GM18951 (cell line): ENCODE data around the gene CTDSP2.

ENCODE experiments used
- POLR2A ChIP-seq: IDR thresholded peaks from 4 replicates; pipeline ENCODE4 v1.6.1; 2011; ENCODE audit warnings: mild to moderate bottlenecking; ENCODE audit not compliant: insufficient read length, insufficient read depth; ENCODE audit errors: extremely low read depth
- in situ Hi-C: fragments of 300-500 bp; cut with MboI; formaldehyde crosslinking; loops from one replicate; pipeline ENCODE4 v1.12.0; 2022; ENCODE audit warnings: low sequenced_read_pairs, mixed read lengths, inconsistent platforms; ENCODE audit not compliant: unreplicated experiment

The CTDSP2 gene

DNA sequence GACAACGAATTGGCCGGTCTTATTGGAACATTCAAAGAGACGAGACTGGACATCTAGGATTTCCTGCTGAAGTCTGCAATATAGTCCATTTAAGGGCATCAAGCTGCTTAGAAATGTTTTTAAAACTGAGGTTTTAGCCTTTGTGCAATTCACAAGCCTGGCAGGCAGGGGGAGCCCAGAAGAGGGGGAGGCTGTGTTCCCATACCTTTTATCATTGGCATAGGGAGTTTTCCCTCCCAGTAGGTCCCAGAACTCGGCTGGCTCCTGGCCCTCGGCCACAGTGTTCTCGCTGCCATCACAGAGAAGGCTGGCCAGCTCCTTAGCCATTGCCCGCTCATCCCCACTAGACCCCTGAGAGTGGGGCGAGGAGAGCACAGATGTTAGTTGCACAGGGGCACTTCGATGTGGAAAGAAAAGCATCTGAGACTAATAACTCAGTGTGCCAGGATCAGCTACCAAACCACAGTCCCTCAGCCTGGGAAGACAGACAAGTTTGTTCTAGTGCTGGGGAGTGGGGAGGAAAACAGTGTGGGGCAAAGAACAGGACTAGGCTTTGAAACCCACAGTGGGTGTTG is 43.1 kb downstream of the CTDSP2 start:
- in situ Hi-C loops = no loop called here
- TF ChIP-seq POLR2A = no peak

DNA sequence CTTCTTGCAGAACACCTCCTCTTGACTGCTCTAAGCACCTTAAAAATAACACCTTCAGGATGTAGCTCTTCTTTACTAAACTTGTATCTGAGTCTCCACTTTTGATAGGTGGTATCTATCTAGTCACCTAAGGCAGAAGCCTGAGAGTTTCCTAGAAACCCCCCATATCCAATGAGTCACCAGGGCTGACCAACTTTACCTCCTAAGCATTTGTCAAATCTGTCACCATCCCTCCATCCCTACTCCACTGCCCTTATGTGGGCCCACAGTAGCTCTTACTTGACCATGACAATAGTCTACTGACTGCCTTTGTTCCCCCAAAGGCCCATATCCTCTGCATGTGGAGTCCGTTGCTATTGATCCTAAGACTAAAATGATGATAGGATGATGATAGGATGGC is 43.9 kb downstream of the CTDSP2 start:
- no peak for TF ChIP-seq POLR2A
- in situ Hi-C loops = no loop called here

DNA sequence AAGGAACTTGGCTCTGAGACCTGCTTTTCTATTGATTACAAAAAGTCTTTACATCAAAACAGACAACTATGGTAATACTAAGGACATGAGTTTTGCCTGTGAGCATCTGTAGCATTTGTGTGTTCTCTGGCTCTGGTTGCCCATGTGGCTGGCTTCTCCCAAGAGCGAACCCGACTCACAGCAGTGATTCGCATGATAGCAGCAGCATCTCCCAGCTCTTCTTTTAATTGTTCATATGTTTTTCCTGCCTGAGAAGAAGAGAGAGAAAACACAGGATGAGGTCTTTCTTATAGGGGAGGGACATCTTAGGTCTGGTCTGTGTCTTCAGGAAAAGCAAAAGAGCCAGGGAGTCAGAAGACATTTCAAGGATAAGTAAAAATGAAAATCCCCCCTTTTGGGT is 45.6 kb downstream of the CTDSP2 start:
- in situ Hi-C loops = no loop called here
- no peak for TF ChIP-seq POLR2A

DNA sequence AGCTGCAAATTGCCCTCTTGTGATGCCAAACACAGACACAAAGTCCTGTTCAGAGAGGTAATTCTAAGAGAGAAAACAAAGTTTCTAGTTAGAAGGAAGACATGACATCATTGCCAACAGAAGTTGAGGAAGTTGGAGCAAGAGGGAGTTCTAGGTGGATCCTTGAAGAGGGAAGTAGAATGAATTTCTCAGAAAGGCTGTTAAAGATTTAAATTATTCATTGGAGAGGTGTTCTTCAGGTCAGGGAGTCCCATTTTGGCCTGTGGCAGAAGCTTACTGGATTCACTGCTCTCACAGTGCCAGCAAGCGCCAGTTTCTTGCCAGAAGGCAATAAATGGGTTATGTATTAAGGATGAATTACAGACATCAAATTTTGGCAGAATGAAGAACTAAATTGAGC is 48.6 kb downstream of the CTDSP2 start:
- no peak for TF ChIP-seq POLR2A
- in situ Hi-C loops = no loop called here

DNA sequence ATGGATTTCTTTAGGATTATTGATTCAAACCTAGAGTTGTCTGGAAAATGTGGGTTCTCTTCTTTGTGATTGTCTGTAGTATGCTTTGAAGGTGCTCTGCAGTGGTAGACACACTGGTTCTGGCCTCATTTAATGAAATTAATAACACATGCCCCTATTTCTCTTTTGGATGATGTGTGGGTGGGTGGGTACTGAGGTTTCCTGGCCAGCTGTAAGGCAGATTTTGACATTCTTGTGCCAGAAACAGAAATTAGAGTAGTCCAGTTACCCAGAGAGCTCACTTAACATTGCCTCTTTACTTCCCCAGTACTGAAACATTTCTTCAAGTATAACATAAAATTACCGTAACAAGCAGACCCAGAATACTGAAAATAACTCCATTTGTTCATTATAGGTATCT is 49.5 kb downstream of the CTDSP2 start:
- in situ Hi-C loops = no loop called here
- no peak for TF ChIP-seq POLR2A

DNA sequence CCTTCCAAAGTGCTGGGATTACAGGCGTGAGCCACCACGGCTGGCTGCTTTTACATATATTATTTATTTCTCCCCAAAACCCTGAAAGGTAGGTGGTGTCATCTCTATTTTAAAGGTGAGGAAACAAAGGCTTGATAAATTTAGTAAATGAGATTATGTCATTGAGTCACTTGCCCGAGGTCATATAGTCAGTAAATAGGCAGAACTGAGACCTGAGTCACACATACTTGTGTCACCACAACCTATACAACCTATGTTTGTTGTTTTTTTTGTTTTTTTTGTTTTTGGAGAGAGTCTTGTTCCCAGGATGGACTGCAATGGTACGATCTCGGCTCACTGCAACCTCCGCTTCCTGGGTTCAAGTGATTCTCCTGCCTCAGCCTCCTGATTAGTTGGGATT is 51.2 kb downstream of the CTDSP2 start:
- in situ Hi-C loops = no loop called here
- TF ChIP-seq POLR2A = no peak

DNA sequence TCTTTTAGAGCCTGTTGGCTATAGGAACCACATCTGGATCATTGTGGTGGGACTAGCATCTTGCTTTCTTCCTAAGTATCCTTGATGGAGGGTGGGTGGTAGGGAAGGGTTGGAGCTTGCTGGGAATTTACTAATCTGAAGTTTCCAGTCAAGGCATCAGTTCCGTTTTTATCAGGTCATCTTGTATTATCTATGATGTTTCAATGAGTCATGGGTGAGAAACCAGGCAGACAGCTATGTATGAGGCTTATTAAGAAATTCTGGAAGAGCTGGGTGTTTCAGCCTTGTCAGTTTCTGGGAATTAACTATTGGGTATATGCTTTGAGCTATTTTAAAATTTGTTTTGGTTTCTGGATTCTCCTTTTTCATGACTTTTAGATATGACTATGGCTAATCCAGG is 52.6 kb downstream of the CTDSP2 start:
- in situ Hi-C loops = no loop called here
- no peak for TF ChIP-seq POLR2A

DNA sequence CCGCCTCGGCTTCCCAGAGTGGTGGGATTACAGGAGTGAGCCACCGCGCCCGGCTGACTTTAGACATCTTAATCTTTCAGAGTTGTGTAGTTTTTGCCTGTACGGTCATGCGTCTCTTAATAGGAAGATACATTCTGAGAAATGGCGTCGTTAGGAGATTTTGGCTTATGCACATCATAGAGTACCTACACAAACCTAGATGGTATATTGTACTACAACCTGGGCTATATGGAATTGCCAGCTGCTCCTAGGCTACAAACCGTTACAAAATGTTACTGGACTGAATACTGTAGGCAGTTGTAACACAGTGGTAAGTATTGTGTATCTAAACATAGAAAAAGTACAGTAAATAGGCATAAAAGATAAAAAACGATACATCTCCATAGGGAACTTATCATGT is 62.7 kb downstream of the CTDSP2 start:
- TF ChIP-seq POLR2A = no peak
- in situ Hi-C loops = no loop called here

DNA sequence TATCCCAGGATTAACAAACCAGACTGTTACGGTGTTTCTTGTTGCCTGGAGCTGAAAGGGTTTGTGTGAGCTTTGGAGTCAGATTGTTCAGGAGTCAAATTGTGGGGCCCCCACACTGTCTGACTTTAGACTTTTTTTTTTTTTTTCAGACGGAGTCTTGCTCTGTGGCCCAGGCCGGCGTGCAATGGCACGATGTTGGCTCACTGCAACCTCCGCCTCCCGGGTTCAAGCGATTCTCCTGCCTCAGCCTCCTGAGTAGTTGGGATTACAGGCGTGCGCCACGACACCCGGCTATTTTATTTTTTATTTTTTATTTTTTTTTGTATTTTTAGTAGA is 63.1 kb downstream of the CTDSP2 start:
- in situ Hi-C loops = no loop called here
- TF ChIP-seq POLR2A = no peak

DNA sequence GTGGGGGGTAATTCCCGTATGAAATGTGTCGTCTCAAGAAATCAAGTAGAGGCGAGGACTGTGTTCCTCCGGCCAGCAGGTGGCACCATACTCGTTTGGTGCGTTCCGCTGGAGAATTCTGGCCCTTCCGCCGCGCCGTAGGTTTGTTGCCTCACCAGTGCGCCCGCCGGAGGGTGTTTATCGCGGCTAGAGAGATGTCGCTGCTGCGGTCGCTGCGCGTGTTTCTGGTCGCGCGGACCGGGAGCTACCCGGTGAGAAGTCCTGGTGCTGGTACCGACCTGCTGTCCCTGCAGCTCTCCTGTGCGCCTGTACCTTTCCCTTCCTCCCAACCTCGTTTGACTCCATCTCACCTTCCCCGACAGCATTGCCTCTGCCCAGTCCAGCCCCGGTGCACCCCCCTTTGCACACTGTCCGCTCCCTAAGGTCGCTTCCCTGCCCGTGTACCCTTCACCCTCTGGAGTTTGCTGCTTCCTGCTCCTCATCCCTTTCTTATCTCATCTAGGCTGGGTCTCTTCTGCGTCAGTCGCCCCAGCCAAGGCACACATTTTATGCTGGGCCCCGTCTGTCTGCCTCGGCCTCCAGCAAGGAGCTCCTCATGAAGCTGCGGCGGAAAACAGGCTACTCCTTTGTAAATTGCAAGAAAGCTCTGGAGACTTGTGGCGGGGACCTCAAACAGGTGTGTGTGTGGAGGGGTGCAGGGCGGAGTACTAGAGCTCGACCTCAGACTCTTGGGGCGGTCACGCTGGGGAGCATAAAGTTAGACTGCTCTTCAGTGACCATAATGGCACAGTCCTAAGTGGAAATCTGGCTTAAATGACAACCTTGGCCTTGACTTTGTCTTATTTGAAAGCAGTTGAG is 63.7 kb downstream of the CTDSP2 start, which contains the start of gene TSFM:
TSFM (plus strand) TSS at position 180 of the 858 bp plus-strand sequence; CDS start at position 195, 15 bp downstream.
- in situ Hi-C loops = no loop called here

DNA sequence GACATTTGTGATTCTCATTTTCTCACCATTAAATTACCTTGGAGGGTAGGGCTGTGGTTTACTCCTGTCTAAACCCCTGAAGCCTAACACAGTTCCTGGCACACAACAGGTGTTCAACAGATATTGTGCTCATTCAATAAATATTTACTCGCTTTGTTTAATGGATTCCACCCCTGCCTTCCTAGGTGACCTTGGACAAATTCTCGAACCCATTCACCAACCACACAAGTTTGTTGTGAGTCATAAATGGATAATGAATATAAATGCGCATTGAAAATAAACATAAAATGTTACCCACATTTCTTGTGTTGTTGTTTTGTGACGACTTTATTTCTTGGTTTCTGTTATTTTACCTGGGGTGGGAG is 64.3 kb downstream of the CTDSP2 start:
- in situ Hi-C loops = no loop called here
- no peak for TF ChIP-seq POLR2A

More for the DNA sequence above, 63.7 kb downstream of the CTDSP2 start, which contains the start of gene TSFM:
- peak; percentile 88 for TF ChIP-seq POLR2A

DNA sequence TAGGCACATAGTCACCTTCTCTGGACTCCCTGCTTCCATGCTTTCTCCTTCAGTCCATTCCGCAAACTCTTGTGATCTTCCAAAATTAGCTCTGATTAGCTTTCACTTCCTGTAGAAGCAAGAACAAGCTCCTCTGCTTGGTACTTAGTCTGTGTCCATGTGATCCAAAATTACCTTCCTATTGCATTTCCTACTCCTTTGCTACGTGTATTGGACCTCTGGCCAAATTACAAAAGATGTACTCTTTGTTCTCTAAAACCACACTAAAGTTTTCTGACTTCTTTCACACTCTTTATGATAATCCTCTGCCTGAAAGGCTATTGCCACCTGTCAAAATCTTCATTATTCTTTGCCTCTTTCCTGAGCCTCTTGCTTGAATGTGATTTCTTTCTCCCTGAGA is 64.7 kb downstream of the CTDSP2 start:
- in situ Hi-C loops = no loop called here
- TF ChIP-seq POLR2A = no peak

DNA sequence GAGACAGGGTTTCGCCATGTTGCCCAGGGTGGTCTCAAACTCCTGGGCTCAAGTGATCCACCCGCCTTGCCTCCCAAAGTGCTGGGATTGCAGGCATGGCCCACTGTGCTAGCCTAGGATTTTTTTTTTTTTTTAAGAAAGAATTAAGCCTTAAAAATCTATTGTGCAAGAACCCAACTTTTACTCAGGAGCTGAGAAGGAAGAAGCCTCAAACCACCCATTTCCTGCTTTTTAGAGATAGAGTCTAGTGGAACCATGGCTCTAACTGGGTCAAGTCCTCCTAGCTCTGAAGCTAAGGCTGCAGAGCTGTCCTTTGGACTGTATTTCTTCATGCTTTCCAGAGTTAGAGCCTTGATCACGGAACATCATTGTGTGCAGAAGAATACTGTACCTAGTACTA is 65.3 kb downstream of the CTDSP2 start:
- no peak for TF ChIP-seq POLR2A
- in situ Hi-C loops = no loop called here

DNA sequence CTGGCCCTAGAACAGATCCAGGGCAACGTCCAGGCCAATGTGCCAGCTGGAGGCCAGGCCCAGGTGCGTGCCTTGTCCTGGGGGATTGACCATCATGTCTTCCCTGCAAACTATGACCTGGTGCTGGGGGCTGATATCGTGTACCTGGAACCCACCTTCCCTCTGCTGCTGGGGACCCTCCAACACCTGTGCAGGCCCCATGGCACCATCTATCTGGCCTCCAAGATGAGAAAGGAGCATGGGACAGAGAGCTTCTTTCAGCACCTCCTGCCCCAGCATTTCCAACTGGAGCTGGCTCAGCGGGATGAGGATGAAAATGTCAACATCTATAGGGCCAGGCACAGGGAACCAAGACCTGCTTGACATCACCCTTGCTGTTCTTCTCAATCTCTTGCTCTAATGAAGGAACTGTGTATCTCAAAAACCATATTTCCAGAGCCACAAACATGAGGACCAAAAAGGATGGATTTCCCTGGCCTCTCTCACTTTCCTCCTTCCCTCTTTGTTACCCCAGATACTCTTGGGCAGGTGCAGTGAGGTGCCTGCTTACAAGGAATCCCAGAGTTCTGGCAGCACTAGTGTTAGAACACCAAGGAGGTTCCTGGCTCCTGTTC is 66.1 kb downstream of the CTDSP2 start:
- TF ChIP-seq POLR2A = no peak
- in situ Hi-C loops = no loop called here

DNA sequence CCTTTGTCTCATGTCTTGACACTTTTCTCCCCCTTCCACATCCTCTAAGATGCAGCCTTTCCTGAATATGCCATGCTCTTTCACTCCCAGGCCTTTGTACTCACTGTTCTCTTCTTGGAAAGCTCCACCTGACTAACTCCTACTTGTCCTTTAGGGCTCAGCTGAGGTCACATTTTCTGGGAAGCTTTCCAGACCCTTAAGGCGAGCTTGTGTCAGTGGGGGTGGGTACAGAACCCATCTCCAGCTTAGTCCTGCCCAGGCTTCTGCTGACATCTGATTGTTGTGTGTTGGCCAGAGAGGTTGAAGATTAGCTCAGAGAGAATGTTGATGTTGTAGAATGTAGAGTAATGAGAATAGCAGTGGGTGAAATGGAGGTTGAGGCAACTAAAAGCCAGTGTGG is 66.8 kb downstream of the CTDSP2 start:
- no peak for TF ChIP-seq POLR2A
- in situ Hi-C loops = no loop called here
